ENCODE measurements around the gene NUB1. TPM values are rescaled to one million over a fixed set of nuclear protein-coding genes. Genes with fewer than 3 reads are reported as not detected.

The NUB1 gene
- total RNA-seq, 1 donor from 2014 or later: 41.6 TPM

DNA sequence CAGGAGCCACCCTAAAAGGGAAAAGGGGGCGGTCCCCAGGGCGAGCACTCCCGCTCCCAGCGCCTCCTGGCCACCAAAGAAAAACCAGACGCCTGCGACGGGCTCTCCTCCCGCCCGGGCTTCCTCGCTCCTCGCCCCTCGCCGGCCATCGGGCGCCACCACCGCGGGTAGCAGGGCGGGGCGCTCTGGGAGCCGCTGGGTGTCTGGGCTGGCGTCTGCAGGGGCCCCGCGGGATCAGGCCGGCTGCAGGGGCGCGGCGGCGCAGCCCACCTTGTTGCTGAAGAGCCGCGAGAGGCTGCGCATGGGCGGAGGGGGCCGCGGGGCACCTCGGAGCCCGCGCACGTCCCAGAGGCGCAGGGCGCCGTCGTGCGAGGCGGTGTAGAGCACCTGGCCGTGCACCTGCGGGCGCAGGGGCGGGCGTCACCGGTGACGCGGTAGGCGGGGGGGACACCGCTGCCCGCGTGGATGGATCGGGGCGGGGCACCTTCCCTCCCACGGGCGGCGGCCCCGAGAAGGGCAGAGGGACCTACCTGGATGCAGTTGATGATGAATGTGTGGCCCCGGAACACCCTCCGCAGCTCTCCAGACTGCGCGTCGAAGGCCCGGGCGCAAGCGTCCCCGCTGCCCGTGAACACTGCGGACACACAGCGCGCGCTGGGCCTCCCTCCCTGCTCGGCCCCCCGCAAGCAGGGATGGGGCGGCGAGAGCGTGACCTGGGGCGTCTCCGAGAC lies 39.9 kb downstream of the NUB1 start:
- peaks cover 34% of the 10 kb centered on the region for H3K27me3 ChIP-seq (ENCODE audit: insufficient read depth, low read length)
- DNase-seq (ENCODE audit: low read depth) (no peak), FAIRE-seq (no peak)
- peaks cover 4% of the 10 kb centered on the region for H4K20me1 ChIP-seq (ENCODE audit: insufficient read depth, low read length)
- no peak overlapping the region for H3K27ac ChIP-seq (ENCODE audit: low read depth, low read length)
- peak overlapping the region; percentile 44 for H3K4me2 ChIP-seq (ENCODE audit: low read length)
- H3K4me3 Mint-ChIP-seq (ENCODE audit: unreplicated experiment): no peak overlapping the region
- H3K27ac Mint-ChIP-seq (ENCODE audit: unreplicated experiment): no peak overlapping the region
- peaks cover 3% of the 10 kb centered on the region for H3K4me1 ChIP-seq (ENCODE audit: insufficient read depth, low read length)
- no peaks in the 10 kb centered on the region for H3K79me2 ChIP-seq (ENCODE audit: insufficient read depth, low read length)
- peaks cover 56% of the 10 kb centered on the region for H3K27me3 Mint-ChIP-seq (ENCODE audit: low read depth, unreplicated experiment)
- no peak overlapping the region for H3K4me3 ChIP-seq (ENCODE audit: insufficient read depth, low read depth, low read length)
- no peak overlapping the region for H3K9ac ChIP-seq (ENCODE audit: low read length)
- H3K9me3 Mint-ChIP-seq (ENCODE audit: unreplicated experiment): peaks cover 3% of the 10 kb centered on the region
- H2AFZ ChIP-seq (ENCODE audit: low read depth, low read length): no peak overlapping the region
- no peaks in the 10 kb centered on the region for H3K36me3 ChIP-seq (ENCODE audit: insufficient read depth, low read length)
- peak; percentile 86 for TF ChIP-seq EZH2 (IDR thresholded peaks at IDR 0.05; ENCODE audit: insufficient read depth, low read length)
- no peak for TF ChIP-seq CTCF (IDR thresholded peaks at IDR 0.05; ENCODE audit: insufficient read depth, low read depth, low read length)
- peaks cover 24% of the 10 kb centered on the region for H3K36me3 Mint-ChIP-seq (ENCODE audit: low read depth, unreplicated experiment)
- no peaks in the 10 kb centered on the region for H3K9me3 ChIP-seq (ENCODE audit: insufficient read depth, low read depth, low read length)
- H3K4me1 Mint-ChIP-seq (ENCODE audit: low read depth, unreplicated experiment): no peaks in the 10 kb centered on the region

GRCh38 chr7:151382079-151382885 lies 40.7 kb downstream of the NUB1 start:
- H3K27me3 ChIP-seq (ENCODE audit: insufficient read depth, low read length): peaks cover 34% of the 10 kb centered on the region
- H3K9me3 ChIP-seq (ENCODE audit: insufficient read depth, low read depth, low read length): no peaks in the 10 kb centered on the region
- H3K4me3 ChIP-seq (ENCODE audit: insufficient read depth, low read depth, low read length): no peak overlapping the region
- Mint-ChIP-seq H3K36me3 (ENCODE audit: low read depth, unreplicated experiment) (peaks cover 23% of the 10 kb centered on the region), H3K27me3 (ENCODE audit: low read depth, unreplicated experiment) (peaks cover 61% of the 10 kb centered on the region), H3K27ac (ENCODE audit: unreplicated experiment) (no peak overlapping the region), H3K9me3 (ENCODE audit: unreplicated experiment) (peaks cover 3% of the 10 kb centered on the region), H3K4me1 (ENCODE audit: low read depth, unreplicated experiment) (no peaks in the 10 kb centered on the region), H3K4me3 (ENCODE audit: unreplicated experiment) (no peak overlapping the region)
- DNase-seq (ENCODE audit: low read depth): no peak
- H3K4me2 ChIP-seq (ENCODE audit: low read length): peak overlapping the region; percentile 44
- H3K9ac ChIP-seq (ENCODE audit: low read length): no peak overlapping the region
- no peaks in the 10 kb centered on the region for H3K36me3 ChIP-seq (ENCODE audit: insufficient read depth, low read length)
- H4K20me1 ChIP-seq (ENCODE audit: insufficient read depth, low read length): peaks cover 4% of the 10 kb centered on the region
- no peaks in the 10 kb centered on the region for H3K79me2 ChIP-seq (ENCODE audit: insufficient read depth, low read length)
- peaks cover 3% of the 10 kb centered on the region for H3K4me1 ChIP-seq (ENCODE audit: insufficient read depth, low read length)
- no peak for FAIRE-seq
- H3K27ac ChIP-seq (ENCODE audit: low read depth, low read length): no peak overlapping the region
- TF ChIP-seq CTCF (IDR thresholded peaks at IDR 0.05; ENCODE audit: insufficient read depth, low read depth, low read length) (no peak), EZH2 (IDR thresholded peaks at IDR 0.05; ENCODE audit: insufficient read depth, low read length) (peak; percentile 66)
- no peak overlapping the region for H2AFZ ChIP-seq (ENCODE audit: low read depth, low read length)

Measured in astrocyte (in vitro differentiated cells and primary cell).